Ovary (tissue), 3 donors: ENCODE measurements around the gene IMP3.

Experiments
- POLR2A ChIP-seq: fragments of 450-650 bp; IDR thresholded peaks from one replicate; pipeline ENCODE4 v1.6.1; 2017; ENCODE audit warnings: antibody characterized with exemption, mild to moderate bottlenecking, moderate library complexity
- TF ChIP-seq, protein P1 (sequence below), 3 donors: fragments of 450-650 bp in 2 of 3; fragments of 200-600 bp in 1 of 3; IDR thresholded peaks; one replicate each; pipeline versions ENCODE4 v1.5.1 to v1.8.0; 2016 to 2022; ENCODE audit warnings: antibody characterized with exemption in 3 of 3, mild to moderate bottlenecking in 1 of 3
- donor health status: DM: no; HTN: no; CAD: no.

DNA sequence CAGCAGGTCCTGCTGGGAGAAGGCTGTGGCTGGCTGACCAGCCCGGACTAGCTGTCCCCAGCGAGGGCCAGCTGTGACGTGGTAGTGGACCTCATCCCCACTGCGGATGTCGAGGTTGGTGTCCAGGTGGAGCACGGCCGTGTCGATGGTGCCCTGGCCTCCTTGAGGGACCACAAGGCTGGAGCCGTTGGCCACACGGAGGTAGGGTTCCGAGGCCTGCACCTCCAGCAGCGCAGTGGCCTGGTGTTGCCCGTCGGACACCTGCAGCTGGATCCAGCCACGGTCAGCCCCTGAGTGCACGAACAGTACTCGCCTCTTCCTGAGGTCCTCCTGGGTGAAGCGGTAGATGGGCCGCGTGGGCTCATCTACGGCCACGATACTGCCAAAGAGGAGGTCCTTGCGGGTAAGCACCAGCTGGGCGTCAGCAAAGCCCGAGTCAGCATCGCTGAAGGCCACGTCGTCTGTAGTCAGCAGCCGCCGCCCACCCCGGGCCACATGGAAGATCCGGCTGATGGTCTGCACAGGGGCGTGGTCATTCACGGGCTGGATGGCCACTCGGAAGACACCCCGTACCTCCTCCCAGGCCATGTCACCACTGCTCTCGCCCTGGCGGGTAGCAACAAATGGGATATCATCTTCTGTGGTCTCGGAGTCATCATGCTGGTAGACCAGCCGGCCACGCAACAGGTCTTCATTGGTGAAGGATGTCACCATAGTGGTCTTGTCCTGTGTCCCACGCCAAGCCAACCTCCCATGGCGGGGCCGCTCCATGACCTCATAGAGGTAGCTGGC is 47.7 kb upstream of the IMP3 start:
- TF ChIP-seq, protein P1, sequence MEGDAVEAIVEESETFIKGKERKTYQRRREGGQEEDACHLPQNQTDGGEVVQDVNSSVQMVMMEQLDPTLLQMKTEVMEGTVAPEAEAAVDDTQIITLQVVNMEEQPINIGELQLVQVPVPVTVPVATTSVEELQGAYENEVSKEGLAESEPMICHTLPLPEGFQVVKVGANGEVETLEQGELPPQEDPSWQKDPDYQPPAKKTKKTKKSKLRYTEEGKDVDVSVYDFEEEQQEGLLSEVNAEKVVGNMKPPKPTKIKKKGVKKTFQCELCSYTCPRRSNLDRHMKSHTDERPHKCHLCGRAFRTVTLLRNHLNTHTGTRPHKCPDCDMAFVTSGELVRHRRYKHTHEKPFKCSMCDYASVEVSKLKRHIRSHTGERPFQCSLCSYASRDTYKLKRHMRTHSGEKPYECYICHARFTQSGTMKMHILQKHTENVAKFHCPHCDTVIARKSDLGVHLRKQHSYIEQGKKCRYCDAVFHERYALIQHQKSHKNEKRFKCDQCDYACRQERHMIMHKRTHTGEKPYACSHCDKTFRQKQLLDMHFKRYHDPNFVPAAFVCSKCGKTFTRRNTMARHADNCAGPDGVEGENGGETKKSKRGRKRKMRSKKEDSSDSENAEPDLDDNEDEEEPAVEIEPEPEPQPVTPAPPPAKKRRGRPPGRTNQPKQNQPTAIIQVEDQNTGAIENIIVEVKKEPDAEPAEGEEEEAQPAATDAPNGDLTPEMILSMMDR (IDR thresholded peaks at IDR 0.05) = no peak
- TF ChIP-seq POLR2A = no peak
